Kidney capillary endothelial cell (primary cell): ENCODE data around the gene METTL14.
"Not testable (repeated sequence)": the region's sequence is repeated elsewhere in the genome, so short reads cannot be mapped to it uniquely, and the experiment has no call there.

ENCODE experiments used
- DNase-seq: peaks from one replicate; pipeline ENCODE4 v3.0.0-alpha.2; 2018; ENCODE audit warnings: low spot score

Gene METTL14

DNA sequence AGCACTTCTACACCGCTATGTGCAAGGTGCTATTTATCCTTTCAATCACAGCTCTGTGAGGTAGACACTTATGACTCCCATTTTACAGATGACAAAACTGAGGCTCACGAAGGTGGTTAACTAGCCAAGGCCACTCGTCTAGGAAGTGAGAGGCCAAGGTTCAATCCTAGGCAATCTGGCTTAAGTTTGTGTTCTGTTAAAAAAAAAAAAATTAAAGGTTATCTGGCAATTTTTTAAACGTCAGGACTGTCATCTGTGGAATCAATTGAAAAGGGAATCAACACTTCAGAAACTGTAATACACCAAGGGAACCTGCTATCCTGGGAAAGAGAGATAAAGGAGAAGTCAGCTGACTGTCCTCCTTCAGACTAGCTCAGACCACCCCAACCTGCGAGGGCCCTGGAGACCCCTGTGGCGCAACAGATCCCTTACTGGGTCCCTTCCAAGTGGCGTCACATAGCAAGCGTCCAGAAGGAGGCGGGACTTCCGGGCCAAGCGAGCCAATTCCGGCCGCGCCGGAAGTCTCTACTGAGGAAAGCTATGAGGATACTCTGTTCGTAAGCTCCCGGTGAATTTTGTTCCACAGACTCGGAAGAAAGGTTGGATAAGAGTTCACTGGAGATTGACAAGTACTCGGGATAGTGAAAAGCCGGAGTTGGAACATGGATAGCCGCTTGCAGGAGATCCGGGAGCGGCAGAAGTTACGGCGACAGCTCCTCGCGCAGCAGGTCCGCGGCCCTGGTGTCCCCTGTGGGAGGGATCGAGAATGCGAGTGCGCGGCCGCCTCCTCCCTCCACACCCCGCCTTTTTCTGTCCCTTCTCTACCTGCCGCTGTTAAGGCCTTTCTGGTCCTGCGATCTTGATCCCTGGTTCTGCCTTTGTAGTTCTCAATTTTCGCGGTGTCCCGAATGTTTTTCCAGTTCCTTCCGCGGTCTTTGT lies at the start of gene METTL14:
METTL14 (plus strand) TSS at position 520 of the 939 bp plus-strand sequence; CDS start at position 663, 143 bp downstream.
- DNase-seq: peak; percentile 94

DNA sequence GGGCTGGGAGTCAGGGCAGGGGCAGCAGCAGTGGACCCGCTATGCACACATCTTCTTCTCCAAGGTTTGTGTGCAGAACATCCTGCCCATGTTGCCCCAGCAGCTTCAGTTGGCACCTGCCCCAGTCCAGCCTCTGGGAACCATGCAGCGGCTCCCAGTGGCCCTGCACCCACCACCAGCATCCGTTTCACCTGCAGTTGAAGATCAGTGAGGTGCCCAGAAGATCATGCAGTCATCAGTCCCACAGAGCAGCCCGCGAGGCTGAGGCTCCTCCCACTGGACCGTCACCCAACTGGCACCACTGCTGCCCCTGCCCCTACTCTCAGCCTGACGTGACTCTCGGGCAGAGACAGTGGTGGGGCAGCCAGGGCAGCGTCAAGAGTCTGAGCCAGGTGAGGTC lies 49.1 kb upstream of the METTL14 start:
- DNase-seq: not testable (repeated sequence)

GRCh38 chr4:118664665-118665064 lies 20.5 kb upstream of the METTL14 start:
- not testable (repeated sequence) for DNase-seq

- peak; percentile 57 for DNase-seq
Observed at GRCh38 chr4:118669220-118669619, 16.0 kb upstream of the METTL14 start.

DNA sequence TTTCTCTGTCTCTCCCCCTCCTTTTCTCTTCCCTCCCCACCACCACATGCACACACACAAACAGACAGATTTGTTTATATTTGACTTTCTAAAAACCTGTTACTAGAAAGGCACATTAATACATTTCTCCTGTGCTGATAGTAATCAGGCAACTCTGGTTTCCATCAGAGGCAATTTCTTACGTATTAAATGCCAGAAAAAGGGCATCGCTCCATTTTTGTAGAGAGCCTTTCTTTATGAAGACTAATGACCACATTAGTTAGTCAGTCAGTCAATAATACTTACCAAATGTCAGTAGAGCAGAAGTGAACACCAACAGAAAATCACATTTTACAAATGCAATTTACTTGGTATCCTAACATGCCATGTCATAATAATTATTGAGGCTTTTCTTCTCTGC lies 14.2 kb upstream of the METTL14 start:
- DNase-seq: not testable (repeated sequence)

GRCh38 chr4:118676128-118676527 lies 9.1 kb upstream of the METTL14 start:
- no peak for DNase-seq

DNA sequence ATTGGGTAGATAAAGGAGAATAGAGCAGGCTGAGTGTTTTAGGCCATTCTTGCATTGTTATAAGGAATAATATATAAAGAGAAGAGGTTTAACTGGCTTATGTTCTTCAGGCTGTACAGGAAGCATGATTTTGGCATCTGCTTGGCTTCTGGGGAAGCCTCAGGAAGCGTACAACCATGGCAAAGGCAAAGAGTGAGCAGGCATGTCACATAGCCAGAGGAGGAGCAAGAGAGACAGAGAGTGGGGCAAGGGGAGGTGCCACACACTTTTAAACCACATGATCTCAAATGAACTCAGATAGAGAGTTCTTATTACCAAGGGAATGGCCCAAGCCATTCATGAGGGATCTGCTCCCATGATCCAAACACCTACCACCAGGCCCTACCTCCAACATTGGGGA lies 4.4 kb upstream of the METTL14 start:
- no peak for DNase-seq

DNA sequence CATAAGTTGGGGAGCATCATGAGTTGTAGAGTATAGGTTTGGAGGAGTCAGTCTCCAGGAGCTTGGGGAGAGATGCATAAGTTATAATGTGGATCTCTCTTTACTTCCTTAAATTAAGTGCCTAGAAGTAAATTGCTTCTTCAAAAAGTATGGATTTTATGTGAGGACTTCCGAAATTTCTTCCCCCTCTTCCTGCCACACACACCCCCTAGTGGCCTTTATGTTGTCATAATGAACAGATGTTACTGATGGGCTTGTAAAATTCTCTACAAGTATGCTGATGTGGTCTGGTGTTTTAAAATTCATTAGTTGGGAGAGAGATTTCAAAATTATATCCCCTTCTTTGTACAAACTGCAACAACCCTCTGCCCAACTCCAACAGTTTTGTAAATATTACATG lies 2.3 kb upstream of the METTL14 start:
- peak; percentile 18 for DNase-seq

GRCh38 chr4:118683513-118683912 lies 1.7 kb upstream of the METTL14 start:
- DNase-seq: no peak

- no peak for DNase-seq
Observed at GRCh38 chr4:118703118-118703517, 17.9 kb downstream of the METTL14 start.

- DNase-seq: no peak
Observed at GRCh38 chr4:118711052-118711451, 25.9 kb downstream of the METTL14 start.

GRCh38 chr4:118712872-118713271 lies 27.7 kb downstream of the METTL14 start:
- DNase-seq: no peak

GRCh38 chr4:118714682-118715081 lies 29.5 kb downstream of the METTL14 start:
- no peak for DNase-seq

- no peak for DNase-seq
Observed at GRCh38 chr4:118716304-118716703, 31.1 kb downstream of the METTL14 start.

DNA sequence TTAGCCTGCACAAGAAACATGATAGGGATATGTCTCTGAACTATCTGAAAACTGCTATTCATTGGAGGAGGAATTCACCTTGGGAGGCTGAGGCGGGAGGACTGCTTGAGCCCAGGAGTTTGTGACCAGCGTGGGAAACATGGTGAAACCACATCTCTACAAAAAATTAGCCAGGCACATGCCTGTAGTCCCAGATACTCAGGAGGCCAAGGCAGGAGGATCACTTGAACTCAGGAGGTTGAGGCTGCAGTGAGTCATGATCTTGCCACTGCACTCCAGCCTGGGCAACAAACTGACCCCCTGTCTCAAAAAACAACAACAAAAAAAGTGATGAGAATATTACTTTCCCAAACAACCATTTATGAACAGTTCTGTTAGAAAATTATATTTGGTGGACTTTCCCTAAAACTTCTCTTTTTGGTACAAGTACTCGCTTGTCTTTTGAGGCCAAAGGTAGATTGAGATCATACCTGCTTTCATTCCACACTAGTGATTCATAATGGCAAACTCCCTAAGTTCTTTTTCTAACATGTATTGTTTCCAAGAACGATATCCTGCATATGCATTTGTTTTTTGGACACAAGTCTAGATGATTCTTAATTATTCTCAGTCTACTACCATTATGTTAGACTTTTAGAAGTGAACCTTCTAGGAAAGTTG lies 33.4 kb downstream of the METTL14 start:
- no peak for DNase-seq

- no peak for DNase-seq
Observed at GRCh38 chr4:118721752-118722151, 36.6 kb downstream of the METTL14 start.

DNA sequence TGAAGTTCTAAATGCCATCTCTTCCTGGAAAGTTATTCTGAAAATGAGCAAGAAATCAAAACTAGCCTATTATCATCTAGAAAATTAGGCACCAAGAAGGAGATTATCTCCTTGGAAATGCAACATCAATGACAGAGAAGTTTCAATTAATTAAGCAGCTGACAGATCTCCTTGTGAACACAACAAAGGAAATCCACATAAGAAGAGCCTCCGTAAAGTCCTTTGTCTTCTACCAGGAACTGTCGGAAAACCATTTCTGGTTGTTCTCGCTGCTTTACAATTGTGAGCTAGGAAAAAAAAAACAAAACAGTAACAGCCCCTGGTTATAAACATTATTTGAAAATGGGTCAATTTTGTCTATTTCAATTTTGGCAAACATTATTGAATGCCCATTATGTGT lies 38.2 kb downstream of the METTL14 start:
- DNase-seq: no peak

- DNase-seq: peak; percentile 35
Observed at GRCh38 chr4:118727360-118727759, 42.2 kb downstream of the METTL14 start.

DNA sequence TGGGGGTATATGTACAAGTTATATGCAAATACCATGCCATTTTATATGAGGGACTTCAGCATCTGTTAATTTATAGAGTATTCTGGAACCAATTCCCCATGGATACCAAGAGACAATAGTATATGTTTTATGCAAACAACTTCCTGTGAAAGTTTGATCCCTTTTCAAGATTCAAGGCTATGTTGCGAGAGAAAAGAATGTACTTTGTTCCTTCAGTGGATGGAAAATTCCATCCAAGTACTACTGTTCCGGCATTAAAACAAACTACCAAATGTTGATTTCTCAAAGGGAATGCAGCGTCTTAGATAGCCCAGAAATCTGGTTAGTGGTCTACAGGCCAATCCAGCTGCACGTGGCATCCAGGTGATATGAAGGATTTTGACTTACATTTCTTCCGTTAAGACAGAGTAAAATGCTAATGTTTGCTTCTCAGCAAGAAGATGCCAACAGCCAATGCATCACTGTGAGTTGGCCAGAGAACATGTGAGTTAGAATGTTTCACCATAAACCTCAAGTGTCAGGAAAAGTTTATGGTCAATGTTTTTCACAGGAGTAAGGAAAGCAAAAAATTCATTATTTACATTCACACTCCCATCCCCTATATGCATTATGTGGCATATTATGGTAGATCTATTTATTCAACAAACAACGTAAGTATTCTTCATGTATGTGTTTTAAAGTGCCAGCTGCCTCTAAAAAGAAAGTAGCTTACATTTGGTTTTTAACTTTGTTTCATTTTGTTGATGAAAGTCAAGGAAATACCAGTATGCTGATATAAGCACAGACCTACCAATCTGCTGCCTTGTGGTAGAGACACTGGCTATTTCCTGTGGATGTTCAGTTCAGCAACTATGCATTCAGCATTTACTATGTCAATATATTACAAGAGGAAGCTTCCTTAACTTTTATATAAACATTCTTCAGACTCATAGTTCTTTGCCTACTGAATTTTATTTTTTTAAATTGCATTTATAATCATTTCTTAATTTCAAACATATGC lies 44.4 kb downstream of the METTL14 start:
- no peak for DNase-seq

- DNase-seq: no peak
Observed at GRCh38 chr4:118730683-118731082, 45.5 kb downstream of the METTL14 start.

- DNase-seq: no peak
Observed at GRCh38 chr4:118732591-118733330, 47.6 kb downstream of the METTL14 start.
